H1 (cell line): ENCODE measurements around the gene ZCCHC18. TPM values are rescaled to one million over a fixed set of nuclear protein-coding genes. Genes with fewer than 3 reads are reported as not detected.

ENCODE experiments used
- CHD2 ChIP-seq: IDR thresholded peaks from 2 replicates; pipeline ENCODE4 v1.6.1; 2012; ENCODE audit warnings: low read length, improper control_type of control experiment
- CHD7 ChIP-seq: fragments of 300-600 bp; sonication (generic); IDR thresholded peaks from 2 replicates; pipeline ENCODE4 v1.7.1; 2012; ENCODE audit warnings: low read length, moderate library complexity, mild to moderate bottlenecking, inconsistent platforms; ENCODE audit not compliant: insufficient replicate concordance
- GABPA ChIP-seq: IDR thresholded peaks from 2 replicates; pipeline ENCODE4 v1.6.1; 2011; ENCODE audit warnings: mild to moderate bottlenecking, low read length, moderate library complexity, borderline replicate concordance; ENCODE audit not compliant: insufficient read depth
- JUN ChIP-seq: IDR thresholded peaks from 2 replicates; pipeline ENCODE4 v1.6.1; 2011; ENCODE audit warnings: low read depth, mild to moderate bottlenecking, improper control_type of control experiment, low read length
- MAFK ChIP-seq: IDR thresholded peaks from 2 replicates; pipeline ENCODE4 v1.6.1; 2012; ENCODE audit warnings: low read depth, mild to moderate bottlenecking, improper control_type of control experiment, low read length
- PHF8 ChIP-seq: fragments of 200-600 bp; sonication (generic); conservative IDR thresholded peaks from 2 replicates; pipeline ENCODE4 v1.7.1; 2012; ENCODE audit warnings: low read depth, mild to moderate bottlenecking, inconsistent platforms, low read length, moderate library complexity
- SP2 ChIP-seq: IDR thresholded peaks from 2 replicates; pipeline ENCODE4 v1.6.1; 2012; ENCODE audit warnings: mild to moderate bottlenecking, low read length, inconsistent platforms
- YY1 ChIP-seq: IDR thresholded peaks from 2 replicates; pipeline ENCODE4 v1.6.1; 2011; ENCODE audit warnings: low read depth, mild to moderate bottlenecking, low read length
- polyA plus RNA-seq, 7 experiments: library from polyadenylated mRNA; depleted of rRNA in 3 of 7; stranded (reverse) in 5 of 7; unstranded in 2 of 7; fragments of >200 nt in 5 of 7; fragments of 200-250 nt in 2 of 7; gene quantifications; 1 replicate in 5 of 7; 2 replicates in 1 of 7; 4 replicates in 1 of 7; pipeline versions ENCODE4 v1.2.1 to v1.2.3, GENCODE V29; 2011 to 2013; ENCODE audit warnings: missing spikeins in 2 of 7, mixed read lengths in 2 of 7
- total RNA-seq: library from RNA; stranded (reverse); fragmentation: NEBNext Ultra II Directional; extraction: Animal tissue kit (Norgen Biotek cat#: 25700); gene quantifications from 2 replicates; pipeline ENCODE4 v1.2.1, GENCODE V29; 2021
- TF ChIP-seq, protein P1 (sequence below): IDR thresholded peaks from 2 replicates; pipeline ENCODE4 v1.6.1; 2011; ENCODE audit warnings: low read length, improper control_type of control experiment

The ZCCHC18 gene
- total and polyA plus RNA-seq, 2 of the 8 experiments (the other 6 are each of a cell fraction or from before 2014, with no cell fraction given): 3.7 to 8.8 TPM

- TF ChIP-seq CHD7 (no peak), GABPA (no peak), YY1 (no peak), MAFK (no peak), JUN (no peak), CHD2 (no peak), SP2 (no peak), PHF8 (no peak)
- TF ChIP-seq, protein P1, sequence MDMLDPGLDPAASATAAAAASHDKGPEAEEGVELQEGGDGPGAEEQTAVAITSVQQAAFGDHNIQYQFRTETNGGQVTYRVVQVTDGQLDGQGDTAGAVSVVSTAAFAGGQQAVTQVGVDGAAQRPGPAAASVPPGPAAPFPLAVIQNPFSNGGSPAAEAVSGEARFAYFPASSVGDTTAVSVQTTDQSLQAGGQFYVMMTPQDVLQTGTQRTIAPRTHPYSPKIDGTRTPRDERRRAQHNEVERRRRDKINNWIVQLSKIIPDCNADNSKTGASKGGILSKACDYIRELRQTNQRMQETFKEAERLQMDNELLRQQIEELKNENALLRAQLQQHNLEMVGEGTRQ: no peak
Observed at GRCh38 chrX:104122829-104123228, 10.5 kb downstream of the ZCCHC18 start (continued).
